AG09319 (cell line): ENCODE measurements around the gene KIF1B.
A peak's percentile ranks its signal among the peaks of the same experiment; 100 is the strongest.

Source experiments
- DNase-seq: peaks from one replicate; pipeline ENCODE4 v3.0.0-alpha.2; 2010; ENCODE audit warnings: low read depth; ENCODE audit errors: extremely low read depth
- CTCF ChIP-seq: IDR thresholded peaks from 2 replicates; pipeline ENCODE4 v1.5.1; 2011; ENCODE audit warnings: low read depth, mild to moderate bottlenecking, inconsistent platforms, low read length, moderate library complexity

The KIF1B gene

GRCh38 chr1:10337436-10337835, 127.1 kb downstream of the KIF1B start:
- no peak for TF ChIP-seq CTCF
- DNase-seq, result no peak

GRCh38 chr1:10338047-10338446, 127.7 kb downstream of the KIF1B start:
- TF ChIP-seq CTCF, result peak; percentile 85
- peak; percentile 8 for DNase-seq

GRCh38 chr1:10338611-10339010, 128.2 kb downstream of the KIF1B start:
- no peak for DNase-seq
- no peak for TF ChIP-seq CTCF

- no peak for TF ChIP-seq CTCF
- no peak for DNase-seq
Measured at GRCh38 chr1:10339036-10339567, 128.7 kb downstream of the KIF1B start.

GRCh38 chr1:10339815-10340214, 129.4 kb downstream of the KIF1B start:
- DNase-seq, result no peak
- TF ChIP-seq CTCF, result no peak

GRCh38 chr1:10340930-10341590, 130.7 kb downstream of the KIF1B start:
- no peak for DNase-seq
- no peak for TF ChIP-seq CTCF

- TF ChIP-seq CTCF, result no peak
- DNase-seq, result no peak
Measured at GRCh38 chr1:10347109-10347508, 136.7 kb downstream of the KIF1B start.
